Activated CD4-positive, alpha-beta T cell treated with anti-CD3 and anti-CD28 coated beads for 36 hours (primary cell): ENCODE measurements around the gene THSD4. TPM values are rescaled to one million over a fixed set of nuclear protein-coding genes. Genes with fewer than 3 reads are reported as not detected.
"Not testable (repeated sequence)": the region's sequence is repeated elsewhere in the genome, so short reads cannot be mapped to it uniquely, and the experiment has no call there.

Source experiments
- ATAC-seq: fragments of 200-7000 bp; cut with Tn5 transposase; one replicate; pipeline ENCODE4 v1.10.0; 2021; ENCODE audit warnings: mild to moderate bottlenecking, moderate library complexity
- CTCF ChIA-PET: fragments of 350-600 bp; sonication (Branson Sonifier 250); formaldehyde crosslinking; loops from one replicate; lab custom pipeline; 2021; ENCODE audit warnings: antibody characterized with exemption; lab: Charles Lee
- POLR2A ChIA-PET: fragments of 350-600 bp; sonication (Branson Sonifier 250); formaldehyde crosslinking; loops from one replicate; lab custom pipeline; 2021; ENCODE audit warnings: antibody characterized with exemption, inconsistent platforms; lab: Charles Lee
- DNase-seq: peaks from one replicate; pipeline ENCODE4 v3.0.0-alpha.2; 2020
- H3K27ac Mint-ChIP-seq: one replicate; pipeline ENCODE4 v1.8.0; 2021; ENCODE audit warnings: mixed read lengths
- H3K27me3 Mint-ChIP-seq: one replicate; pipeline ENCODE4 v1.8.0; 2021; ENCODE audit warnings: mixed read lengths
- H3K36me3 Mint-ChIP-seq: one replicate; pipeline ENCODE4 v1.8.0; 2021; ENCODE audit warnings: low read depth, mixed read lengths
- H3K4me1 Mint-ChIP-seq: one replicate; pipeline ENCODE4 v1.8.0; 2021; ENCODE audit warnings: mixed read lengths
- H3K4me3 Mint-ChIP-seq: one replicate; pipeline ENCODE4 v1.8.0; 2021; ENCODE audit warnings: mild to moderate bottlenecking, moderate library complexity, mixed read lengths
- H3K9me3 Mint-ChIP-seq: one replicate; pipeline ENCODE4 v1.8.0; 2021; ENCODE audit warnings: low read depth, mixed read lengths
- intact Hi-C, 2 experiments: fragments of 100-400 bp; cut with DNase I in 1 of 2; cut with micrococcal nuclease in 1 of 2; formaldehyde crosslinking; loops; one replicate each; pipeline versions ENCODE4 v1.14.2 to v1.15.1; 2022 to 2024; cut with DNase I, micrococcal nuclease
- total RNA-seq, 2 experiments: library from RNA; stranded (reverse); gene quantifications; one replicate each; pipeline ENCODE4 v1.2.3, GENCODE V29; 2021

The THSD4 gene
- total RNA-seq, 2 experiments from 2014 or later: not detected

DNA sequence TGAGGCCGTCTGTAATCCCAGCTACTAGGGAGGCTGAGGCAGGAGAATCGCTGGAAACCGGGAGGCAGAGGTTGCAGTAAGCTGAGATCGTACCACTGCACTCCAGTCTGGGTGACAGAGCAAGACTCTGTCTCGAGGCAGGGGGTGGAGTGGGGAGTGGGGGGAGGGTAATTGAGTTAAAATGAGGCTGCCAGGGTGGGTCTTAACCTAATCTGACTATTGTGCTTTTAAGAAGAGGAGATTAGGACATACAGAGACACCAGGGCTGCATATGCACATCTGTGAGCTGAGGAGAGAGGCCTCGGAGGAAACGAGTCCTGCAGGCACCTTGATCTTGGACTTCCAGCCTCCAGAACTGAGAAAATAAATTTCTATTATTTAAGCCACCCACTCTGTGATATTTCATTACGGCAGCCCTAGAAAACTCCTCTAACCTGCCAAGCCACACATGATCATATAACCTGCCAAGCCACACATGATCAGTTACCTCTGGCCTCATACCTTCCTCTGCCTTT is 197.0 kb downstream of the THSD4 start:
- Mint-ChIP-seq H3K27ac (no peak overlapping the region), H3K4me1 (no peaks in the 10 kb centered on the region), H3K27me3 (peaks cover 2% of the 10 kb centered on the region), H3K9me3 (peaks cover 6% of the 10 kb centered on the region), H3K4me3 (no peak overlapping the region), H3K36me3 (no peaks in the 10 kb centered on the region)
- DNase-seq (no peak), ATAC-seq (no peak)
- ChIA-PET CTCF (interaction anchor here (0.5 kb wide), 1 partner anchor 14 kb away, joined by 3 read pairs; no protein-coding TSS in a partner anchor), POLR2A (no interaction called here)
- intact Hi-C loops: no loop called here

DNA sequence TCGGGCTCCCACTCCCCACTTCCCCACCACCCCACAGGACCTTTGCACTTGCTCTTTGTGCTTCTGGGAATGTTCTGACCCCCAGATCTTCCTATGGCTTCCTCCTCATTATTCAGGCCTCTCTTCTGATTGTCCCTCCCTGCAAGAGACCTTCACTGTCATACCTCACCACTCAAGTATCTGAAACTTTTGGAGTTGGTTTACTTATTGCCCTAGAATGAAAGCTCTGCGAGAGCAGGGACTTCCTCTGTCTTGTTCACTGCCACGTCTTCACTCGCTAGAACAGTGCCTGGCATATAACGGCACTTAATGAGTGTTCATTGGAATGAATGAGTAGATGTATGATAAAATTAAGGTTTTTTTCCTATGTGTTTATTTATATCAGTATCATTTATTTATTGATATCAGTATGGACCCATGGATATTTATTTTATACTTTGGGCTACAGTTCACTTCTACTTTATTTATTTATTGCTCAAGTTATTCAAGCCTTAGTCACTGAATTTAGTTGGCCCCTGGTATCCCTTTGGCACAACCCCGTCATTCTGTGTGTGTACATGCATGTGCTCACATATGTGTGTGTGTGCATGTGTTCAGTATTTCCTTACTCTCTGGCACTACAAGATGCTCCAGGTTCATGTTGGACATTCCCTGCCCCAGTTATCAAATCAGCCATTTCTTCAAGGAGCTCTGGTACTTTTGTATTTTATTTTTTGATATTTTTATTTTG is 197.6 kb downstream of the THSD4 start:
- peaks cover 6% of the 10 kb centered on the region for H3K9me3 Mint-ChIP-seq
- H3K4me1 Mint-ChIP-seq: no peaks in the 10 kb centered on the region
- no peak overlapping the region for H3K27ac Mint-ChIP-seq
- H3K4me3 Mint-ChIP-seq: no peak overlapping the region
- ChIA-PET CTCF (interaction anchor here (0.5 kb wide), 1 partner anchor 15 kb away, joined by 3 read pairs; no protein-coding TSS in a partner anchor), POLR2A (no interaction called here)
- ATAC-seq (no peak), DNase-seq (no peak)
- H3K27me3 Mint-ChIP-seq: peaks cover 2% of the 10 kb centered on the region
- no peaks in the 10 kb centered on the region for H3K36me3 Mint-ChIP-seq
- intact Hi-C loops: no loop called here

GRCh38 chr15:71313806-71314205 is 198.5 kb downstream of the THSD4 start:
- POLR2A ChIA-PET: no interaction called here
- Mint-ChIP-seq H3K27ac (no peak overlapping the region), H3K4me3 (no peak overlapping the region), H3K4me1 (no peaks in the 10 kb centered on the region), H3K36me3 (no peaks in the 10 kb centered on the region), H3K9me3 (peaks cover 6% of the 10 kb centered on the region), H3K27me3 (peaks cover 2% of the 10 kb centered on the region)
- ATAC-seq: no peak
- intact Hi-C loops: no loop called here
- CTCF ChIA-PET: no interaction called here
- DNase-seq: no peak

DNA sequence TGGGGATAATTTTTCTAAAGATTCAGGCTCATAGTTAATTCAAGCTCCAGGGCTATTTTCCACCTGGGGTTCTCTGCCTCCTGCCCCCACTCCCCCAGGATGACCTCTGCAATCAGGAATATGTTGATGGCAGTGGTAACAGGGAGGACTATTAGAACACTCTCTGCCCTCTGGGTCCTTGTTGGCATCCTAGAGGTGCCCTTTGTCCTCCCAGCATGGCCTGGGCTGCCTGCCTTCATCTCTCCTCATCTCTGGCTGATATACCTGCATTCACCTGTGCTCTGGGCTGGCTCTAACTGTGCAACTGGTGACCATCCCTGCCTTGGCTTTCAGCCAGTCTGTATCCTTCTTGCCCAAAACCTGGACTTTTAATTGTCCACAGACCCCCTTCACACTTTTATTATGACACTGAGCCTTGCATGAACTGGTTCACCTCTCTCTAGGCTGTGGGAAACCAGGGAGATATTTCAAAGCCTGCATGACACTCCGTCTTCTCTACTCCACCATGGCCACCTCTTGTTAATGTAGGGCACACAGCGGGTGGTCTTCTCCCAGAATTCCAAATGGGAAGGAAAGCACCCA is 199.8 kb downstream of the THSD4 start:
- ATAC-seq: no peak
- no peaks in the 10 kb centered on the region for H3K36me3 Mint-ChIP-seq
- H3K4me3 Mint-ChIP-seq: no peak overlapping the region
- DNase-seq: no peak
- H3K9me3 Mint-ChIP-seq: peaks cover 6% of the 10 kb centered on the region
- ChIA-PET CTCF (no interaction called here), POLR2A (no interaction called here)
- no peak overlapping the region for H3K27ac Mint-ChIP-seq
- no peaks in the 10 kb centered on the region for H3K4me1 Mint-ChIP-seq
- intact Hi-C loops: no loop called here
- H3K27me3 Mint-ChIP-seq: peaks cover 2% of the 10 kb centered on the region

DNA sequence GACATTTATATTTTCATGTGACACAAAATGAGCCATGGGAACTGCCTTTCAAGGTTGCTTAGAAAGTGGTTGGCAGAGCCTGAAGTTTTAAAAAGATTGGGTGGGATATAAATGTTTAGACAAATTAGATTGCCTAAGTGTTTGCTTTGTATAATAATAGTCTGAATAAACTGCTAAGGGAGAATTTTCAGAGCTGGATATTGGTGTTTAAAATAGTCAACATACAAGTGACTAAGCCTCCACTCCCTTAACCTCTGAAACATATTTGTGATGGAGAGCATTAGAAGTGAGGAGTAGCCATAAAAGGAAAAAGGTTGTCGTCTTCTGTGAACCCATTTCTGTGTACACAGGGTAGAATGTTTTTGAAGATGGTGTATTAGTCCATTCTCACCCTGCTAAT is 201.6 kb downstream of the THSD4 start:
- H3K4me3 Mint-ChIP-seq: no peak overlapping the region
- no peaks in the 10 kb centered on the region for H3K36me3 Mint-ChIP-seq
- H3K27ac Mint-ChIP-seq: no peak overlapping the region
- H3K9me3 Mint-ChIP-seq: peaks cover 6% of the 10 kb centered on the region
- H3K27me3 Mint-ChIP-seq: peaks cover 2% of the 10 kb centered on the region
- H3K4me1 Mint-ChIP-seq: no peaks in the 10 kb centered on the region
- ATAC-seq (no peak), DNase-seq (no peak)
- POLR2A ChIA-PET: no interaction called here
- intact Hi-C loops: no loop called here
- CTCF ChIA-PET: no interaction called here

GRCh38 chr15:71319424-71319823 is 204.2 kb downstream of the THSD4 start:
- CTCF ChIA-PET, H3K27me3 Mint-ChIP-seq, H3K4me1 Mint-ChIP-seq, H3K4me3 Mint-ChIP-seq, DNase-seq, H3K36me3 Mint-ChIP-seq, H3K9me3 Mint-ChIP-seq, intact Hi-C loops, POLR2A ChIA-PET, H3K27ac Mint-ChIP-seq, ATAC-seq: not testable (repeated sequence)

DNA sequence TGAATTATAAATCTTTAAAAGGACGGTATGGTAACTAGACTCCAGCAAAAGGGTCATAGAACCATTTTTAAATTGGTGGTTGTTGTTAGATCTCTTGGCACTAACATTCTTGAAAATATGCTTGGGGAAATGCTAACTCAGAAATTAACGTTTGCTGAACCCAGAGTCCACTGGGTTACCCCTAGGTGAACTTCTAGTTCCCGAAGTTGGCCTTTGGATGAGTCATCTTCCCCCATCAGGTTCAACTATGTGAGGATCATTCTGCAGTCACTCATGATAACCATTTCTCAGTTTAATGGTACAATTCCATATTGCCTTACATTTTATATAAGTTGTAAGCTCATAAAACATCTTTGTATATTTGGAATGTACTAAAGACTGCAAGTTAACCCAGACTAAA is 204.7 kb downstream of the THSD4 start:
- ATAC-seq (no peak), DNase-seq (no peak)
- no peak overlapping the region for H3K4me3 Mint-ChIP-seq
- H3K27ac Mint-ChIP-seq: no peak overlapping the region
- peaks cover 2% of the 10 kb centered on the region for H3K27me3 Mint-ChIP-seq
- ChIA-PET POLR2A (no interaction called here), CTCF (no interaction called here)
- H3K36me3 Mint-ChIP-seq: no peaks in the 10 kb centered on the region
- H3K9me3 Mint-ChIP-seq: peaks cover 6% of the 10 kb centered on the region
- H3K4me1 Mint-ChIP-seq: no peaks in the 10 kb centered on the region
- intact Hi-C loops: no loop called here

DNA sequence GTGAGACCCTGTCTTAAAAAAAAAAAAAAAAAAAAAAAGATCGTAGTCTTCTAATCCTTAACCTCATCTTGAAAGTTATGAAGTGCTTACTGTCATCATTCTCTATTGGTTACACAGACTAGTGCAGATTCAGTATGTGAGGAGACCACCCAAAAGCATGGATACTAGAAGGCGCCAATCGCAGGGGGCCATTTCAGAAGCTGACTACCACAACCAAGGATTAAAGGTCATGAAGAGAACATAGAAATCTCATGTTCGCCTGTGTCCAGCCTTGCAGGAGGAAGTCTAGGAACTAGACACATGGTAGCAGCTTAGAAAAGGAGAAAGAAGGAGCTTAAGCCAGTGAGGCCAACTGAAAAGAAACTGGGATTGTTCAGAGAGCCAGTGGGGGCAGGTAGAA is 207.8 kb downstream of the THSD4 start:
- H3K4me1 Mint-ChIP-seq: no peaks in the 10 kb centered on the region
- no peak for DNase-seq
- no peak overlapping the region for H3K27ac Mint-ChIP-seq
- POLR2A ChIA-PET: no interaction called here
- intact Hi-C loops: no loop called here
- no peaks in the 10 kb centered on the region for H3K36me3 Mint-ChIP-seq
- peaks cover 2% of the 10 kb centered on the region for H3K27me3 Mint-ChIP-seq
- ATAC-seq: no peak
- CTCF ChIA-PET: no interaction called here
- H3K9me3 Mint-ChIP-seq: no peaks in the 10 kb centered on the region
- H3K4me3 Mint-ChIP-seq: no peak overlapping the region

DNA sequence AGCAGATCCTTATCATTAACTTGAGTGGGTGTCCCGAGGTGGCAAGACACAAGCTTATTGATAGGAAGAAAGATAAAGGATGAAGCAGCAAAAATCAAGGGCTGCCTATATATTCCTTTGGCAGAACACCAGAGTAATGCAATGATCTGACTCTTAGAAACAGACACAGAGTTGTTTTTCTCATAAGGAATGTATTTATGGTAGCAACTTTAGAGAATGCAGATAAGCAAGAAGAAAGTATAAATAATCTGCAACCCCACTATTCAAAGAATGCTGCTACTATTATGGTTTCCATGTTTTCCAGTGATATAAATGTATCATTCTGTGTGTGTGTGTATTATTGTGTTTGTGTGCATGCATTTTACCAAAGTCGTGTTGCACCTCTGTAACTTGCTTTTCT is 208.3 kb downstream of the THSD4 start:
- Mint-ChIP-seq H3K4me1 (no peaks in the 10 kb centered on the region), H3K36me3 (no peaks in the 10 kb centered on the region), H3K9me3 (no peaks in the 10 kb centered on the region), H3K4me3 (no peak overlapping the region), H3K27ac (no peak overlapping the region), H3K27me3 (peaks cover 2% of the 10 kb centered on the region)
- intact Hi-C loops: no loop called here
- CTCF ChIA-PET: interaction anchor here (0.5 to 0.8 kb wide), 2 partner anchors 63 to 84 kb away, joined by 3 read pairs; no protein-coding TSS in a partner anchor
- no peak for DNase-seq
- POLR2A ChIA-PET: no interaction called here
- no peak for ATAC-seq

DNA sequence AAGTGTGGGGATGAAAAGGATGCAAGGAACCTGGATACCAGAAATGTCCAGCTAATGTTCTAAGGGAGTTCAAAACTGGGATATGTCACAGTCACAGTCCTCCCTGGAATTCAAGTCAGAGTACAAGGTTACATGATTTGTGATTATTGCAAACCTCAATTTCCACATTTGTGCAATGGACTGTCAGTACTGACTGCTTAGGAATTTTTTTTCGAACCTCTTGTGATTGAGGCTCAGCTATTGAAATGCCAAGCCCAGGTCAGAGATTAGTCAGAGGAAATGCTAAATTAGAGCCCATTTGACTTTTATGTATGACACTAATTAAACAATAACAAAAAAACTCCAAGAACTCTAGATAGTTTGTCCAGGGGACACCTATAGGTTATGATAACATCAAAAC is 210.2 kb downstream of the THSD4 start:
- no peak for DNase-seq
- POLR2A ChIA-PET: no interaction called here
- no peaks in the 10 kb centered on the region for H3K4me1 Mint-ChIP-seq
- intact Hi-C loops: no loop called here
- no peak for ATAC-seq
- no peak overlapping the region for H3K27ac Mint-ChIP-seq
- H3K9me3 Mint-ChIP-seq: no peaks in the 10 kb centered on the region
- CTCF ChIA-PET: no interaction called here
- no peak overlapping the region for H3K4me3 Mint-ChIP-seq
- H3K36me3 Mint-ChIP-seq: no peaks in the 10 kb centered on the region
- peaks cover 2% of the 10 kb centered on the region for H3K27me3 Mint-ChIP-seq

- H3K4me1 Mint-ChIP-seq: no peaks in the 10 kb centered on the region
- H3K27ac Mint-ChIP-seq: no peak overlapping the region
These were observed 213.2 kb downstream of the THSD4 start for GRCh38 chr15:71328453-71328852.

GRCh38 chr15:71329041-71329440 is 213.8 kb downstream of the THSD4 start:
- no peak for ATAC-seq
- no peaks in the 10 kb centered on the region for H3K9me3 Mint-ChIP-seq
- no peaks in the 10 kb centered on the region for H3K36me3 Mint-ChIP-seq
- CTCF ChIA-PET: no interaction called here
- no peak overlapping the region for H3K4me3 Mint-ChIP-seq
- H3K4me1 Mint-ChIP-seq: peaks cover 4% of the 10 kb centered on the region
- POLR2A ChIA-PET: no interaction called here
- DNase-seq: no peak
- peaks cover 2% of the 10 kb centered on the region for H3K27me3 Mint-ChIP-seq
- intact Hi-C loops: no loop called here
- no peak overlapping the region for H3K27ac Mint-ChIP-seq

More at GRCh38 chr15:71328453-71328852, 213.2 kb downstream of the THSD4 start:
- Mint-ChIP-seq H3K4me3 (no peak overlapping the region), H3K27me3 (peaks cover 2% of the 10 kb centered on the region), H3K9me3 (no peaks in the 10 kb centered on the region), H3K36me3 (no peaks in the 10 kb centered on the region)
- ATAC-seq (no peak), DNase-seq (no peak)
- ChIA-PET CTCF (no interaction called here), POLR2A (no interaction called here)
- intact Hi-C loops: no loop called here
